GM23338 (cell line): ENCODE data around the gene ABAT.

Source experiments
- CTCF ChIP-seq, 2 experiments: fragments of 200-600 bp in 1 of 2; sonication (generic) in 1 of 2; conservative IDR thresholded peaks; 2 replicates each; pipeline versions ENCODE4 v1.5.1 to v1.6.1; 2016 to 2017; ENCODE audit warnings: antibody characterized with exemption in 2 of 2, low read depth in 2 of 2, mild to moderate bottlenecking in 2 of 2, moderate library complexity in 1 of 2
- EZH2 ChIP-seq: fragments of 200-600 bp; sonication (generic); IDR thresholded peaks from one replicate; pipeline ENCODE4 v1.8.0; 2017; ENCODE audit warnings: antibody characterized with exemption, mild to moderate bottlenecking, low read depth; ENCODE audit not compliant: unreplicated experiment
- POLR2AphosphoS5 ChIP-seq: IDR thresholded peaks from 2 replicates; pipeline ENCODE4 v1.6.1; 2016; ENCODE audit warnings: antibody characterized with exemption, low read depth
- ZNF331 ChIP-seq: fragments of 250-450 bp; sonication (Bioruptor Pico); IDR thresholded peaks from 2 replicates; pipeline ENCODE4 v1.5.0; 2020; ENCODE audit warnings: low read depth, mild to moderate bottlenecking, moderate library complexity

- TF ChIP-seq CTCF (conservative IDR thresholded peaks at IDR 0.05; ENCODE audit: low read depth in 2 of 2) (no peak), POLR2AphosphoS5 (no peak), EZH2 (no peak), ZNF331 (no peak)
Observed at GRCh38 chr16:8683640-8684039, 9.2 kb downstream of the ABAT start.
